Activated T-cell treated with anti-CD3 and anti-CD28 coated beads, Interleukin-2, amount 50 U/mL, for 24 hours (primary cell): ENCODE results near the gene CCDC40.

Experiments
- DNase-seq: peaks from one replicate; pipeline ENCODE4 v3.0.0-alpha.2; 2020
- H3K27ac Mint-ChIP-seq: 2 replicates; pipeline ENCODE4 v1.8.0; 2020; ENCODE audit warnings: mild to moderate bottlenecking, mixed read lengths
- H3K27me3 Mint-ChIP-seq: 2 replicates; pipeline ENCODE4 v1.8.0; 2020; ENCODE audit warnings: mixed read lengths
- H3K36me3 Mint-ChIP-seq: 2 replicates; pipeline ENCODE4 v1.8.0; 2020; ENCODE audit warnings: low read depth, mixed read lengths
- H3K4me1 Mint-ChIP-seq: 2 replicates; pipeline ENCODE4 v1.8.0; 2020; ENCODE audit warnings: low read depth, mixed read lengths
- H3K4me3 Mint-ChIP-seq: 2 replicates; pipeline ENCODE4 v1.8.0; 2020; ENCODE audit warnings: mild to moderate bottlenecking, moderate library complexity, mixed read lengths
- H3K9me3 Mint-ChIP-seq: 2 replicates; pipeline ENCODE4 v1.8.0; 2020; ENCODE audit warnings: mixed read lengths

The CCDC40 gene

GRCh38 chr17:80122926-80123505 is 86.6 kb downstream of the CCDC40 start:
- no peak overlapping the region for H3K27ac Mint-ChIP-seq
- H3K4me1 Mint-ChIP-seq, result no peaks in the 10 kb centered on the region
- DNase-seq, result peak; percentile 18
- peaks cover 2% of the 10 kb centered on the region for H3K36me3 Mint-ChIP-seq
- H3K27me3 Mint-ChIP-seq, result peaks cover 13% of the 10 kb centered on the region
- H3K9me3 Mint-ChIP-seq, result no peaks in the 10 kb centered on the region
- no peak overlapping the region for H3K4me3 Mint-ChIP-seq

- Mint-ChIP-seq H3K27me3 (peaks cover 13% of the 10 kb centered on the region), H3K4me1 (no peaks in the 10 kb centered on the region), H3K9me3 (no peaks in the 10 kb centered on the region), H3K4me3 (no peak overlapping the region), H3K27ac (no peak overlapping the region), H3K36me3 (peaks cover 2% of the 10 kb centered on the region)
- peak; percentile 6 for DNase-seq
These were observed 87.3 kb downstream of the CCDC40 start for GRCh38 chr17:80123791-80124190.

GRCh38 chr17:80124351-80124981 is 88.0 kb downstream of the CCDC40 start:
- peak; percentile 21 for DNase-seq
- no peaks in the 10 kb centered on the region for H3K36me3 Mint-ChIP-seq

DNA sequence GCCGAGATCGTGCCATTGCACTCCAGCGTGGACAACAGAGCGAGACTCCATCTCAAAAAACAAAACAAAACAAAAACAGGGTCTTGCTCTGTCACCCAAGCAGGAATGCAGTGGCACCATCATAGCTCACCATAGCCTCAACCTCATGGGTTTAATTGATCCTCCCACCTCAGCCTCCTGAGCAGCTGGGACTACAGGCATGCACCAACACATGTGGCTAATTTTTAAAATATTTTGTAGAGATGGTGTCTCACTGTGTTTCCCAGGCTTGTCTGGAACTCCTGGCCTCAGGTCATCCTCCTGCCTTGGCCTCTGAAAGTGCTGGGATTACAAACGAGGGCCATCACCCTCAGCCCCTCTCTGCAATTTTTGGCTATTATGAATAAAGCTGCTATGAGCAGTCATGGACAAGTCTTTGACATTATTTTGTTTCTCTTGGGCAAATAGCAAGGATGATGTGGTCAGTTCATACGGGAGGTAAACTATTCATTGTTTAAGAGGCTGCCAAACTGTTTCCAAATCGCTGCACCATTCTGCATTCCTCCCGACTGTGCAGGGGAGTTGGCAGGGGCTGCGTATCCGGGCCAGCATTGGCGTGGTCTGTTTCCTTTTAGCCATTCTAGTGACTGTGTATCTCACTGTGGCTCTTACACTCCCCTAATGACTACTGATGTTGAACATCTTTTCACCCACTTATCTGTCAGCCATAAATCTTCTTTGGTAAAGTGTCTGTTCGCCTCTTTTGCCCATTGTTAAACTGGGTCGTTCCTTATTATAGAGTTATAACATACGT is 89.4 kb downstream of the CCDC40 start:
- Mint-ChIP-seq H3K27me3 (peaks cover 16% of the 10 kb centered on the region), H3K36me3 (no peaks in the 10 kb centered on the region), H3K4me3 (no peak overlapping the region), H3K4me1 (no peaks in the 10 kb centered on the region), H3K27ac (no peak overlapping the region), H3K9me3 (no peaks in the 10 kb centered on the region)
- DNase-seq, result peak; percentile 8

More at GRCh38 chr17:80124351-80124981, 88.0 kb downstream of the CCDC40 start:
- H3K27ac Mint-ChIP-seq, result no peak overlapping the region
- H3K27me3 Mint-ChIP-seq, result peaks cover 16% of the 10 kb centered on the region
- H3K9me3 Mint-ChIP-seq, result no peaks in the 10 kb centered on the region
- no peak overlapping the region for H3K4me3 Mint-ChIP-seq
- H3K4me1 Mint-ChIP-seq, result no peaks in the 10 kb centered on the region

GRCh38 chr17:80126449-80126715 is 89.9 kb downstream of the CCDC40 start:
- no peak overlapping the region for H3K27ac Mint-ChIP-seq
- H3K9me3 Mint-ChIP-seq, result no peaks in the 10 kb centered on the region
- H3K4me3 Mint-ChIP-seq, result no peak overlapping the region
- DNase-seq, result no peak
- H3K4me1 Mint-ChIP-seq, result no peaks in the 10 kb centered on the region
- H3K27me3 Mint-ChIP-seq, result peaks cover 16% of the 10 kb centered on the region
- H3K36me3 Mint-ChIP-seq, result no peaks in the 10 kb centered on the region

DNA sequence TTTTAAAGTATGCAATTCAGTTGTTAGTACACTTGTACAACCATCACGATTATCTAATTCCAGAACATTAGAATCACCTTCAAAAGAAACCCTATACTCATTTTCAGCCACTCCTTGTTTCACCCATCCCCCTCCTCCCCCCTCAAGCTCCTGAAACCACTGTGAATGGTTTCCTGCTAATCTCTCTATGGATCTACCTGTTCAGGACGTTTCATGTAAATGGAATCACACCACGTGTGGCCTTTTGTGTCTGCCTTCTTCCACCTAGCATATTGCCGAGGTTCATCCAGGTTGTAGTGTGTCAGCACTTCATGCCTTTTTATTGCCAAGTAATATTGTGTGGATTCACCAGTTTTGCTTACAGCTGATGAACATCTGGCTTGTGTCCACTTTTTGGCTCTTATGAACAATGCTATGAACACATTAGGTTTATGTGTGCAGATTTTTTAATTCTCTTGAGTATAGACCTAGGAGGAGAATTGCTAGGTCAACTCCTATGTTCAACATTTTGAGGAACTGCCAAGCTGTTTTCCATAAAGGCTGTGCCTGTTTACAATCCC is 92.6 kb downstream of the CCDC40 start:
- Mint-ChIP-seq H3K9me3 (no peaks in the 10 kb centered on the region), H3K27me3 (peaks cover 16% of the 10 kb centered on the region), H3K27ac (no peak overlapping the region), H3K4me3 (no peak overlapping the region), H3K4me1 (no peaks in the 10 kb centered on the region), H3K36me3 (peaks cover 17% of the 10 kb centered on the region)
- no peak for DNase-seq

- peaks cover 12% of the 10 kb centered on the region for H3K27me3 Mint-ChIP-seq
- H3K4me3 Mint-ChIP-seq, result no peak overlapping the region
- no peaks in the 10 kb centered on the region for H3K9me3 Mint-ChIP-seq
- H3K27ac Mint-ChIP-seq, result no peak overlapping the region
- no peaks in the 10 kb centered on the region for H3K4me1 Mint-ChIP-seq
- H3K36me3 Mint-ChIP-seq, result peaks cover 34% of the 10 kb centered on the region
- peak; percentile 8 for DNase-seq
These were observed 94.5 kb downstream of the CCDC40 start for GRCh38 chr17:80130992-80131391.

DNA sequence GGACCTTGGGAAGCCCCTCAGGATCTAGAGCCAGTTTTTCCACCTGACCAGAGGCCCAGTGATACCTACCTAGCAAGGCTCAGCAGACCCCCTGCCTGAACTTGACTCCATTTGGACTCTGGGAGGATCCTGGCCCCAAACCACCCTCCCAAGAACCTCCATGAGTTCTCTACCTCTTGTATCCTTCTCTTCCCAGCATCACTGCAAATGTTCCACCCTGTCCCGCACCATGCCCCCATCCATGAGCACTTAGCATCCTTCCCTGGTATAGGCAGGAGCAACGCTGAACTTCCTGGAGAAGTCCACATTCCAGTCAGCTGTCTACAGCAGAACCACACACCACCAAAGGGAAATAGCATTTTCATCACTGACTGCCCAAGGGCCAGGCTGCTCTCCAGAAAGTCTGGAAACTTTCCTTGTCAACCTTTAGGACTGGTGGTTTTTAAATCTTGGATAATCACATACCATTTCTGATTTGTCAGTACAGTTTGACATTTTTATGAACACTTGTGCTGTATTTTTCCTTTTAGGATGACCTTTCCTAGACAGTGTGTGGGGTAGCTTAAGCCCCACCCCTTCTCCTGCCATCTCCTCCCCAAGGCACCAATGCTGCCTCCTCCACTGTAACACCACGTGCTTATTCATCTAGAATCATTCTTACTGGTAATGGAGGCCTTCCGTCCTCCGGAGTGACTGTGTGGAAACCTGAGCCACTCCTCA is 96.6 kb downstream of the CCDC40 start:
- no peak overlapping the region for H3K27ac Mint-ChIP-seq
- DNase-seq, result peak; percentile 20
- no peaks in the 10 kb centered on the region for H3K9me3 Mint-ChIP-seq
- H3K4me1 Mint-ChIP-seq, result no peaks in the 10 kb centered on the region
- peaks cover 3% of the 10 kb centered on the region for H3K27me3 Mint-ChIP-seq
- peaks cover 55% of the 10 kb centered on the region for H3K36me3 Mint-ChIP-seq
- H3K4me3 Mint-ChIP-seq, result no peak overlapping the region

DNA sequence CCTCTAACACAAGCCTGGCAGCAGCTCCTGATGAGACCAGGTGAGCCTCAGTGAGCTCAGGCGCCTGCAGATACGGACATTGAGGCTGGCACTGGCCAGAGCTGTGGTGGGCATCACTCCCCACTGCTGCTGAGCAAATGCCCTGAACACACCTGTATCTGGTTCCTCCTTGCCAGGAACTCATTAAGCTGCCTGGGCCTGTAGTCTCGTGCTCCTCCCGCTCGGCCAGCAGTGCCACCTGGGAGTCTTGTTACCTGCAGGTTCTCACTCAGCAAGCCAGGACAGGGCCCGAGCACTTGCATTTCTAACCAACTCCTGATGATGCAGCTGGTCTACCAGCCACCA is 97.2 kb downstream of the CCDC40 start:
- Mint-ChIP-seq H3K27me3 (peaks cover 3% of the 10 kb centered on the region), H3K4me1 (no peaks in the 10 kb centered on the region), H3K27ac (no peak overlapping the region), H3K4me3 (no peak overlapping the region), H3K9me3 (no peaks in the 10 kb centered on the region), H3K36me3 (peaks cover 60% of the 10 kb centered on the region)
- peak; percentile 24 for DNase-seq

- H3K27ac Mint-ChIP-seq, result no peak overlapping the region
- peaks cover 95% of the 10 kb centered on the region for H3K36me3 Mint-ChIP-seq
- H3K27me3 Mint-ChIP-seq, result no peaks in the 10 kb centered on the region
- H3K4me3 Mint-ChIP-seq, result no peak overlapping the region
- peak; percentile 22 for DNase-seq
- H3K9me3 Mint-ChIP-seq, result no peaks in the 10 kb centered on the region
- peaks cover 5% of the 10 kb centered on the region for H3K4me1 Mint-ChIP-seq
These were observed 100.7 kb downstream of the CCDC40 start for GRCh38 chr17:80137131-80137530.

GRCh38 chr17:80138856-80139426 is 102.5 kb downstream of the CCDC40 start:
- H3K4me3 Mint-ChIP-seq, result no peak overlapping the region

GRCh38 chr17:80141463-80142165 is 105.2 kb downstream of the CCDC40 start:
- Mint-ChIP-seq H3K36me3 (peaks cover 97% of the 10 kb centered on the region), H3K27ac (peak overlapping the region; percentile 68), H3K4me1 (peaks cover 39% of the 10 kb centered on the region), H3K9me3 (no peaks in the 10 kb centered on the region), H3K27me3 (no peaks in the 10 kb centered on the region), H3K4me3 (no peak overlapping the region)
- peak; percentile 18 for DNase-seq

More at GRCh38 chr17:80138856-80139426, 102.5 kb downstream of the CCDC40 start:
- peak; percentile 16 for DNase-seq
- H3K36me3 Mint-ChIP-seq, result peaks cover 97% of the 10 kb centered on the region
- no peaks in the 10 kb centered on the region for H3K27me3 Mint-ChIP-seq
- peak overlapping the region; percentile 55 for H3K27ac Mint-ChIP-seq
- no peaks in the 10 kb centered on the region for H3K9me3 Mint-ChIP-seq
- peaks cover 15% of the 10 kb centered on the region for H3K4me1 Mint-ChIP-seq

DNA sequence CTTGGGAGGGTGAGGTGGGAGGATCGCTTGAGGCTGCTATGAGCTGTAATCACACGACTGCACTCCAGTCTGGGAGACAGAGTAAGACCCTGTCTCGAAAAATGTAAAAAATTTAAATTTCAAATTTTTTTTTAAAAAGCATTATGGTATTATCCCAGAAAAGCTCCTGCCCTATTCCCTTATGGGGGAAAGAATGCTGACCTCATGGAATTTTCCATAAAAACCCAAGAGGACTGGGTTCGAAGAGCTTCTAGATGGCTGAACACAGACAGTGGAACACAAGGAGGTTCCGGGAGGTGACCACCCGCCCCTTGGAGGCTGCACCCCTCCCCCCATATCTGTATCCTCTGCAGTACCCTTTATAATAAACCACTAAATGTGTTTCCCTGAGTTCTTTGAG is 106.5 kb downstream of the CCDC40 start:
- no peaks in the 10 kb centered on the region for H3K27me3 Mint-ChIP-seq
- no peak overlapping the region for H3K4me3 Mint-ChIP-seq
- H3K36me3 Mint-ChIP-seq, result peaks cover 94% of the 10 kb centered on the region
- peak overlapping the region; percentile 24 for H3K27ac Mint-ChIP-seq
- H3K9me3 Mint-ChIP-seq, result no peaks in the 10 kb centered on the region
- DNase-seq, result peak; percentile 0
- peaks cover 40% of the 10 kb centered on the region for H3K4me1 Mint-ChIP-seq
